Measurements from ENCODE around the gene TSPAN14.
A peak's percentile ranks its signal among the peaks of the same experiment; 100 is the strongest.

Gene TSPAN14

GRCh38 chr10:80497187-80498077 lies 43.3 kb downstream of the TSPAN14 start:
- in situ Hi-C loops (cut with HindIII; ENCODE audit: low pct_ligation_motif_present, low pct_unique_long_range_greater_than_20kb, low sequenced_read_pairs), result no loop called here
- DNase-seq, result no peak

GRCh38 chr10:80498078-80498832 lies 44.1 kb downstream of the TSPAN14 start:
- no peak for DNase-seq
- in situ Hi-C loops (cut with HindIII; ENCODE audit: low pct_ligation_motif_present, low pct_unique_long_range_greater_than_20kb, low sequenced_read_pairs), result no loop called here

GRCh38 chr10:80498833-80499741 lies 45.0 kb downstream of the TSPAN14 start:
- in situ Hi-C loops (cut with HindIII; ENCODE audit: low pct_ligation_motif_present, low pct_unique_long_range_greater_than_20kb, low sequenced_read_pairs), result no loop called here
- peak; percentile 94 for DNase-seq

GRCh38 chr10:80500572-80501380 lies 46.7 kb downstream of the TSPAN14 start:
- DNase-seq, result no peak
- in situ Hi-C loops (cut with HindIII; ENCODE audit: low pct_ligation_motif_present, low pct_unique_long_range_greater_than_20kb, low sequenced_read_pairs), result no loop called here

GRCh38 chr10:80501381-80501912 lies 47.3 kb downstream of the TSPAN14 start:
- peak; percentile 53 for DNase-seq
- in situ Hi-C loops (cut with HindIII; ENCODE audit: low pct_ligation_motif_present, low pct_unique_long_range_greater_than_20kb, low sequenced_read_pairs), result no loop called here

GRCh38 chr10:80501913-80502521 lies 47.9 kb downstream of the TSPAN14 start:
- in situ Hi-C loops (cut with HindIII; ENCODE audit: low pct_ligation_motif_present, low pct_unique_long_range_greater_than_20kb, low sequenced_read_pairs), result no loop called here
- DNase-seq, result peak; percentile 33

- no peak for DNase-seq
Observed at GRCh38 chr10:80502621-80503583, 48.8 kb downstream of the TSPAN14 start.

GRCh38 chr10:80503584-80504157 lies 49.6 kb downstream of the TSPAN14 start:
- DNase-seq, result no peak
- in situ Hi-C loops (cut with HindIII; ENCODE audit: low pct_ligation_motif_present, low pct_unique_long_range_greater_than_20kb, low sequenced_read_pairs), result no loop called here

More at GRCh38 chr10:80502621-80503583, 48.8 kb downstream of the TSPAN14 start:
- in situ Hi-C loops (cut with HindIII; ENCODE audit: low pct_ligation_motif_present, low pct_unique_long_range_greater_than_20kb, low sequenced_read_pairs), result no loop called here

GRCh38 chr10:80504158-80504811 lies 50.2 kb downstream of the TSPAN14 start:
- in situ Hi-C loops (cut with HindIII; ENCODE audit: low pct_ligation_motif_present, low pct_unique_long_range_greater_than_20kb, low sequenced_read_pairs), result no loop called here

GRCh38 chr10:80504897-80505465 lies 50.9 kb downstream of the TSPAN14 start:
- in situ Hi-C loops (cut with HindIII; ENCODE audit: low pct_ligation_motif_present, low pct_unique_long_range_greater_than_20kb, low sequenced_read_pairs), result no loop called here
- DNase-seq, result no peak

More at GRCh38 chr10:80504158-80504811, 50.2 kb downstream of the TSPAN14 start:
- DNase-seq, result no peak

GRCh38 chr10:80506189-80506575 lies 52.1 kb downstream of the TSPAN14 start:
- peak; percentile 94 for DNase-seq
- in situ Hi-C loops (cut with HindIII; ENCODE audit: low pct_ligation_motif_present, low pct_unique_long_range_greater_than_20kb, low sequenced_read_pairs), result no loop called here

GRCh38 chr10:80506836-80507487 lies 52.9 kb downstream of the TSPAN14 start:
- in situ Hi-C loops (cut with HindIII; ENCODE audit: low pct_ligation_motif_present, low pct_unique_long_range_greater_than_20kb, low sequenced_read_pairs), result no loop called here
- no peak for DNase-seq

GRCh38 chr10:80509108-80509402 lies 54.9 kb downstream of the TSPAN14 start:
- no peak for DNase-seq
- in situ Hi-C loops (cut with HindIII; ENCODE audit: low pct_ligation_motif_present, low pct_unique_long_range_greater_than_20kb, low sequenced_read_pairs), result no loop called here

- DNase-seq, result peak; percentile 51
- in situ Hi-C loops (cut with HindIII; ENCODE audit: low pct_ligation_motif_present, low pct_unique_long_range_greater_than_20kb, low sequenced_read_pairs), result no loop called here
Observed at GRCh38 chr10:80509403-80510161, 55.5 kb downstream of the TSPAN14 start.

All from ACHN (cell line).